GM19452 (cell line): ENCODE data around the gene ATRX.
"Not testable (repeated sequence)": the region's sequence is repeated elsewhere in the genome, so short reads cannot be mapped to it uniquely, and the experiment has no call there.

Experiments
- ATAC-seq: cut with Tn5 transposase; IDR thresholded peaks from one replicate; pipeline ENCODE4 v1.9.1; 2021; ENCODE audit not compliant: unreplicated experiment

ATRX gene

DNA sequence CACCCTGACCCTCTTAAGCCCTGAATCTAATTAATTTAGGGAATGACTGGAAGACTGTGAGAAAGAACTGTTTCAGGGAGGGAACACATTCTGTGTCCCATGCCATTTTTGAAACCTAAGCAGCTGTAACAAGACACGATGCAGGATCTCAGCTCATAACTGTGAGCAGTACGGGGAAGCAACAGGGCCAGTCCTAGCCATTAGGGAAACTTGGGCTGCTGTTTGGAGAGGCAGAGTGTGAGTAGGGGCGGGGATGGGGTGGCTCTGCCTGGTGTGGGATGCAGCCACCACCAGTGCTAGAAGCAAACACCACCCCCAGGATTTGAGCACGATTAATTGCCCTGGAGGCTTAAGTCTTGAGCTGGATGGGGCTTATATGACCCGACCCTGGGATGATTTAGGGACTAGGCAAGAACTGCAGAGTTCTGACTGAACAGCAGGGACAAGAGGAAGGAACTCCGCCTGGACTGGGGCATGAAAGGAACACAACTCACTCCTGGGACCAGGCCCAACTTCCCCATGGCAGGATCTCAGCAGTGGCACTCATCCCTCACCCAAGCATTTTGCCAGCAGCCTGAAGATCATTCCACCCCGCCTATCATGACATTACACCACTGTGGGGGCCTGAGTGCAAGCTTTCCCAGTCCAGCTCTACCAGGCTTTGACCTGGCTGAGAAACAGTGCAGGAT lies 43.1 kb downstream of the ATRX start:
- ATAC-seq = no peak

DNA sequence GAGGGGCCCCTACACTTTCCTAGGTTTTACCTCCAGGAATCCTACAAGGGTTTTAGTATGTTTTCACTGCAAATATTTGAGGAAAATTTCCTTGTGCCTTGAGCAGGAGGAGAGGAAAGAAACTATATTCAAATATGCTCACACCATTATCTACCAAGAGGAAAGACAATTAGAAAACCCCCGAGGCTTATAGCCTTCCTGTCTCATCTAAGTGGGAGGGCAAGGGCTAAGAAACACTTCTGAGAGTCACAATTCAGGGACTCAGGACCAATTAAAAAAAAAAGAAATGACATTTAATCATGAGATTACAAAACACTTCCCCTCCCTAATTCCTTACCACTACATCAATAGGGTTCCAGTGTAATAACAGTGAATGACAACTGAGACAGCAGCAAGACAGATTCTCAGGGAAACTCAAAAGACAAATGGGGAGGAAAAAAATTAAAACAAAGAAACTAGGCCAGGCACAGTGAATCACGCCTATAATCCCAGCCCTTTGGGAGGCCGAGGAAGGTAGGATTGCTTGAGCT lies 45.6 kb downstream of the ATRX start:
- ATAC-seq = no peak

DNA sequence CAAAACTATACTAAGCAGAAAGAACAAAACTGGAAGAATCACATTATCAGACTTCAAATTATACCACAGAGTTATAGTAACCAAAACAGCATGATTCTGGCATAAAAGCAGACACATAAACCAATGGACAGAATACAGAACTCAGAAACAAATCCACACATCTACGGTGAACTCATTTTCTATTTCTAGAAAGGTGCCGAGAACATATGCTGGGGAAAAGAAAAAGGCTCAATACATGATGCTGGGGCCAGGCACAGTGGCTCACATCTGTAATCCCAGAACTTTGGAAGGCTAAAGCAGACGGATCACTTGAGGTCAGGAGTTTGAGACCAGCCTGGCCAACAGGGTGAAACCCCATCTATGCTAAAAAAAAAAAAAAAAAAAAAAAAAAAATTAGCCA lies 52.7 kb downstream of the ATRX start:
- no peak for ATAC-seq

GRCh38 chrX:77731821-77732419 lies 54.1 kb downstream of the ATRX start:
- no peak for ATAC-seq

DNA sequence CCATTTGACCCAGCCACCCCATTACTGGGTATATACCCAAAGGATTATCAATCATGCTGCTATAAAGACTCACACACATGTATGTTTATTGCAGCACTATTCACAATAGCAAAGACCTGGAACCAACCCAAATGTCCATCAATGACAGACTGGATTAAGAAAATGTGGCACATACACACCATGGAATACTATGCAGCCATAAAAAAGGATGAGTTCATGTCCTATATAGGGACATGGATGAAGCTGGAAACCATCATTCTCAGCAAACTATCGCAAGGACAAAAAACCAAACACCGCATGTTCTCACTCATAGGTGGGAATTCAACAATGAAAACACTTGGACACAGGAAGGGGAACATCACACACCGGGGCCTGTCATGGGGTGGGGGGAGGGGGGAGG lies 59.9 kb downstream of the ATRX start:
- ATAC-seq = not testable (repeated sequence)

- ATAC-seq = no peak
These were observed 62.3 kb downstream of the ATRX start for GRCh38 chrX:77723681-77724080.

DNA sequence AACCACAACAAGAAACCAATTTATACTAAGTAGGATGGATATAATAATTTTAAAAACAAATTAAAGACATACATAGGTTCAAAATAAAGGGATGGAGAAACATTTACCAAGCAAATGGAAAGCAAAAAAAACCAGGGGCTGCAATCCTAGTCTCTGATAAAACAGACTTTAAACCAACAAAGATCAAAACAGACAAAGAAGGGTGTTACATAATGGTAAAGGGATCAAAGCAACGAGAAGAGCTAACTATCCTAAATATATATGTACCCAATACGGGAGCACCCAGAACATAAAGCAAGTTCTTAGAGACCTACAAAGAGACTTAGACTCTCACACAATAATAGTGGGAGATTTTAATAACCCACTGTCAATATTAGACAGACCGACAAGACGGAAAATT lies 66.6 kb downstream of the ATRX start:
- no peak for ATAC-seq

DNA sequence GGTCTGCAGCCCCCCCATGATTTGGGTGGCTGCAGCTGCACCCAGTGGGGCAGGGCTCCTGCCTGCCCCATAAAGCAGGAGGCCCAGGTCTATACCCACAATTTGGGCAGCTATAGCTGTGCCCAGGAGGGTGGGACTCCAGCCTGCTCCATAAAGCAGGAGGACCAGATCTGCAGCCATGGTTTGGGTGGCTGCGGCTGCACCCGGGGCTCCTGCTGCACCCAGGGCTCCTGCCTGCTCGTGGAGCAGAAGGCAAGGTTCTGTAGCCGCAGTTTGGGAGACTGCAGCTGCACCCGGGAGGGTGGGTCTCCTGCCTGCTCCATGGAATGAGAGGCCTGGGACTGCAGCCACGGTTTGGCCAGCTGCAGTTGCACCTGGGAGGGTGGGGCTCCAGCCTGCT lies 81.1 kb downstream of the ATRX start:
- no peak for ATAC-seq

- ATAC-seq = no peak
These were observed 87.8 kb downstream of the ATRX start for GRCh38 chrX:77698242-77698641.

GRCh38 chrX:77694491-77694890 lies 91.5 kb downstream of the ATRX start:
- ATAC-seq = no peak

GRCh38 chrX:77693594-77693993 lies 92.4 kb downstream of the ATRX start:
- ATAC-seq = no peak

DNA sequence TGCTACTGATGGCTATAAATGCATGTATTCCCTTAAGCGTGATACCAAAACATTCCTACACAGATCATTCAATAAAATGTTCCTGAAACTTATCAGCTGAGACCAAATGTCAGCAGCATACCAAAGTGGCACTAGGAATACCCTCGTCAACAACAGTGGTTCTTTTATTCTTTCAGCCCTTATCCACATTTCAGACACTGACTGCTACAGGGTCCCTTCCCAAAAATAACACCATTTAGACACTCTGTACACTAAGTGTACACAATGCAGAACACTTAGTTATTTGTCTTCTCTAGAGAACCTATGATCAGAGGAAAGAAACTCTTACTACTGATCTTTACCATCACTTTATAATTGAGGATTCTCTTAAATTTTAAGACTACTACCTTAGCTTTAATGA lies 94.1 kb downstream of the ATRX start:
- no peak for ATAC-seq

- ATAC-seq = no peak
These were observed 96.6 kb downstream of the ATRX start for GRCh38 chrX:77689376-77689775.

DNA sequence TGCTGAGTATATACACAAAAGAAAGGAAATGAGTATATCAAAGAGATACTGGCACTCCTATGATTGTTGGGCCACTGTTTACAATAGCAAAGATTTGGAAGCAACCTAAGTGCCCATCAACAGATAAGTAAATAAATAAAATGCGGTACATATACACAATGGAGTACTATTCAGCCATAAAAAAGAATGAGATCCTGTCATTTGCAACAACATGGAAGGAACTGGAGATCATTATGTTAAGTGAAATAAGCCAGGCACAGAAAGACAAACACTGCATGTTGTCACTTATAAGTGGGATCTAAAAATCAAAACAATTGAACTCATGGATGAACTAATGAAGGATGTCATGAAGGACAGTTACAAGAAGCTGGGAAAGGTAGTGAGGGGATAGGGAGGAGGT lies 100.3 kb downstream of the ATRX start:
- not testable (repeated sequence) for ATAC-seq

GRCh38 chrX:77679144-77679543 lies 106.9 kb downstream of the ATRX start:
- ATAC-seq = no peak

GRCh38 chrX:77675986-77676385 lies 110.0 kb downstream of the ATRX start:
- ATAC-seq = no peak

GRCh38 chrX:77668391-77669237 lies 117.4 kb downstream of the ATRX start:
- no peak for ATAC-seq

- ATAC-seq = no peak
These were observed 127.1 kb downstream of the ATRX start for GRCh38 chrX:77658886-77659285.

- ATAC-seq = no peak
These were observed 133.9 kb downstream of the ATRX start for GRCh38 chrX:77652095-77652494.

DNA sequence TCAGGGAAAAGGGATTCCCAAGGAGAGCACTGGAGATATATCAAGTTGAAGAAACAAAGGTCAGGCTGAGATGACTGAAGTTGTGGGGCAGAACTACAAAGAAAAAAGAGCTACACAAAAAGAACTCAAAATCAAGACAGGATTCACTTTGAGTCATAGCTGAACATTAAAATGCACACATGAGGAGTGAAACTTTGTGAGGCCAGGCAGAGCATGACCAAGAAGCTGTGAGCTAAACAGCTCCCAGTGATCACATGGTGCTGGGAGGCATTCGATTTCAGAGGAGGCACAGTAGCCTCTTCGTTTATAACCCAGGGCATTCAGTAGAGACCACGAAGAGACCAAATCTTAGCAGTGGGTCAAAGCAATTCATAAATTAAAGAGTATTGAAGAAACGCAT lies 145.3 kb downstream of the ATRX start:
- no peak for ATAC-seq

DNA sequence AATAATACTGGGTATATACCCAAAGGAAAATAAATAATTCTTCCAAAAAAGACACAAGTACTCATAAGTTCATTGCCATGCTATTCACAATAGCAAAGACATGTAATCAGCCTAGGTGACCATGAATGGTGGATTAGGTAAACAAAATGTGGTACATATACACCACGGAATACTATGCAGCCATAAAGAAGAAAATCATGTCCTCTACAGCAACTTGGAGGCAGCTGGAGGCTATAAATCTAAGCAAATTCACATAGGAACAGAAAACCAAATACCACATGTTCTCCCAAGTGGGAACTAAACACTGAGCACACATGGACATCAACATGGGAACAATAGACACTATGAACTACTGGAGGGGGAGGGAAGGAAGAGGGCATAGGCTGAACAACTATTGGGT lies 146.2 kb downstream of the ATRX start:
- ATAC-seq = no peak

- no peak for ATAC-seq
These were observed 147.6 kb downstream of the ATRX start for GRCh38 chrX:77638397-77638796.
